ENCODE results near the gene ZNF598.

- TF ChIP-seq CTCF (IDR thresholded peaks at IDR 0.05), result no peak
- no peak for TF ChIP-seq EP300 (IDR thresholded peaks at IDR 0.05)
These were observed 33.5 kb upstream of the ZNF598 start for GRCh38 chr16:2042986-2043666.
